IPS-15b (cell line): ENCODE results near the gene KRTAP10-10.

ENCODE experiments used
- H3K27me3 ChIP-seq: one replicate; pipeline ENCODE4 v1.6.1; 2013; ENCODE audit warnings: low read length; ENCODE audit not compliant: control insufficient read depth, insufficient read depth
- H3K36me3 ChIP-seq: one replicate; pipeline ENCODE4 v1.6.1; 2013; ENCODE audit warnings: low read length; ENCODE audit not compliant: control insufficient read depth, insufficient read depth
- H3K4me1 ChIP-seq: one replicate; pipeline ENCODE4 v1.6.1; 2013; ENCODE audit warnings: mild to moderate bottlenecking, low read length; ENCODE audit not compliant: control insufficient read depth, insufficient read depth
- H3K4me3 ChIP-seq: one replicate; pipeline ENCODE4 v1.5.1; 2013; ENCODE audit warnings: low read depth, low read length
- H3K9ac ChIP-seq: one replicate; pipeline ENCODE4 v1.6.1; 2013; ENCODE audit warnings: low read depth, mild to moderate bottlenecking, low read length
- H3K9me3 ChIP-seq: one replicate; pipeline ENCODE4 v1.6.1; 2013; ENCODE audit warnings: mild to moderate bottlenecking, low read length; ENCODE audit not compliant: control insufficient read depth, insufficient read depth

KRTAP10-10 gene

GRCh38 chr21:44648557-44649311 is 11.6 kb downstream of the KRTAP10-10 start:
- no peaks in the 10 kb centered on the region for H3K36me3 ChIP-seq
- H3K9me3 ChIP-seq, result no peaks in the 10 kb centered on the region
- no peak overlapping the region for H3K4me3 ChIP-seq
- no peak overlapping the region for H3K9ac ChIP-seq
- H3K27me3 ChIP-seq, result no peaks in the 10 kb centered on the region
- H3K4me1 ChIP-seq, result no peaks in the 10 kb centered on the region

DNA sequence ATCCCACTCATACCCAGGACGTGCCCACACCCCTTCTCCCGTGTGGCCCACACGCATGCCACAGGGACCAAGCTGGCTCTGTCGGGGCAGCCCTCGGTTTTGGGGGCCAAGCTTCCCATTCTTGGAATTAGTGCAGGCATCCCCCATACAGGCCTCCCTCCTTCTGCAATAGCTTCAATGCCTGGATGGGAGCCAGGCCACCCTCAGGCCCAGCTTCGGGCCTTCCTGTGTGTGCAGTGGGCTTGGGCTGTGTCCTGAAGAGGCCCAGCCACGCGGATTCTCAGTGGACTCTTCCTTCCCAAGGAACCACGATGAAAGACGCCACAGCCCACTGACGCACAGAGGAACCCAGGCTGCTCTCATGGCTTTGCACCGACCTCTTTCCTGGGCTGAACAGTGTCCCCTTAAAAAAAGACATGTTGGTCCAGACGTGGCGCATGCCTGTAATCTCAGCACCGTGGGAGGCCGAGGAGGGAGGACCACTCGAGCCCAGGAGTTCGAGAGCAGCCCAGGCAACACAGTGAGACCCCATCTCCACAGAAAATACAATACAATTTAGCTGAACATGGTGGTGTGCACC is 12.5 kb downstream of the KRTAP10-10 start:
- Histone ChIP-seq H3K4me3 (no peak overlapping the region), H3K36me3 (no peaks in the 10 kb centered on the region), H3K27me3 (no peaks in the 10 kb centered on the region), H3K4me1 (no peaks in the 10 kb centered on the region), H3K9ac (no peak overlapping the region), H3K9me3 (no peaks in the 10 kb centered on the region)

DNA sequence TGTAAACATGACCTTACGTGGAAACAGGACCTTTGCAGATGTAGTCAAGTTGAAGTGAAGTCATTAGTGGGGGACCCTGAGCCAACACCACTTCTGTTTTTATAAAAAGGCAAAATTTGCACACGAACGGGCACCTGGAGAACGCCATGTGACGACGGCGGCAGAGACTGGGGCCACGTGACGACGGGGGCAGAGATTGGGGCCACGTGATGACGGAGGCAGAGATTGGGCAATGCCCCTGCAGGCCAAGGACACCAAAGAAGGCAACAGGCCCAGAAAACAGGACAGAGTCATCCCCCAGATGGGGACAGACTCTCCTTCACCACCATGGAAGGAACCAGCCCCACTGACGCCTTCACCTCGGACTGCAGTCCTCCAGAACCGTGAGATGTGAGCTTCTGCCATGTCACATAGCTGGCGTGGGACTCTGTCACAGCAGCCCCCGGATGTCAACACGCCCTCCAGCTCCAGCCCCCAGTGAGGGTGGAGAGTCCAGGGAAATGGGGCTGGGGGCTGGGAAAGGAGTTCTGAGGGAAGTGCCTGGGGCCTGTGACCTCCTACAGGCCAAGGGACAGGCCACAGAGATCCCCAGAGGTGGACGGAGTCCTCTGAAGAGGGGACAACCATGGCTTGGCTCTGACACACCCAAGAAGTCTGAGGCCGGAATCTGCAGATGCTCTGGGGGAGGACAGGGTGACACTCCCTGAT is 13.3 kb downstream of the KRTAP10-10 start:
- H3K4me1 ChIP-seq, result no peaks in the 10 kb centered on the region
- no peak overlapping the region for H3K4me3 ChIP-seq
- H3K9ac ChIP-seq, result no peak overlapping the region
- H3K36me3 ChIP-seq, result no peaks in the 10 kb centered on the region
- no peaks in the 10 kb centered on the region for H3K27me3 ChIP-seq
- H3K9me3 ChIP-seq, result no peaks in the 10 kb centered on the region

DNA sequence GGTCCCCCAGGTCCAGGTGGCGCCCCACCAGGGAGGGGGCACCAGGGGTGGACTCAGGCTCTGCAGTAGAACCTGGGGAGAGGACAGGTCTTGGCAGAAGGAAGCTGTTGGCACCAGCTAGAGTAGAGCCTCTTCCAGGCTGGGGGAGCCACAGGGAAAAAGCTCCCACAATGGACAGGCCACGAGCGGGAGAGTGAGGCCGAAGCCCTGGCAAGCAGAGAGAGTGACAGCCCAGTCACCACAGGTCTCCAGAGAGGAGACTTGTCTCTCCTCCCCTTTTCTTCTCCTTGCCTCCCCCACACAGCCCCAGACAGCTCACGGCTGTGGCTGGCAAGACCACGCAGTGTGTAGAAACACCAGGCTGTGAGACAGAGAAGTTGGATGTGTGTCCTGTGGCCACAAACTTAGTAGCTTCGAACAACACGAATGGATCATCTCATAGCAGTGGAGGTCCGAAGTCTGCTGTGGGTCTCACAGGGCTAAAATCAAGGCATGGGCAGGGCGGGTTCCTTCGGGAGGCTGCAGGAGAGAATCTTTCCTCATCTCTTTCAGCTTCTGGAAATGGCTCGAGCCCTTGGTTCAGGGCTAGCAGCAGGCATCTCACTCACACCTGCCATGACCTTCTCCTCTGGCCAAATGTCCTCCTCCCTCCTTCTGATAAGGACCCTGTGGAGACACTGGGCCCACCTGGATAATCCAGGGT is 14.0 kb downstream of the KRTAP10-10 start:
- Histone ChIP-seq H3K4me1 (no peaks in the 10 kb centered on the region), H3K9me3 (no peaks in the 10 kb centered on the region), H3K4me3 (no peak overlapping the region), H3K9ac (no peak overlapping the region), H3K27me3 (no peaks in the 10 kb centered on the region), H3K36me3 (no peaks in the 10 kb centered on the region)

DNA sequence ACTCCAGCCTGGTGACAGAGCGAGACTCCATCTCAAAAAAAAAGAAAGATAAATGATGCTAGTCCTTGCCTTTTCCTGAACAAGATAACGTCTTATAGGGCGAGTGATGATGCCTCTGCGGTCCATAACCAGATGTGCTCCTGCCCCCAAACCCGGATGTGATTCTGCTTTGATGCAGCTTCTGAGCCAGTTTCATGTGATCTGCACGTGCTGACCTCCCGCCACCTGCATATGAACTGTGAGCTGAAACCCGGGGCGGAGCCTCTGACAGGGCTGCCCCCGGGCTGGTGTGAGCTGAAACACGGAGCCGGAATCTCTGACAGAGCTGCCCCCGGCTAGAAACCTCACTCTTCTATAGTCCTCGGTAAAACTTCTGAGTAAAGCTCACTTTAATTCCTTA is 16.0 kb downstream of the KRTAP10-10 start:
- H3K36me3 ChIP-seq, result no peaks in the 10 kb centered on the region
- H3K27me3 ChIP-seq, result no peaks in the 10 kb centered on the region
- no peaks in the 10 kb centered on the region for H3K9me3 ChIP-seq
- H3K9ac ChIP-seq, result no peak overlapping the region
- H3K4me3 ChIP-seq, result no peak overlapping the region
- H3K4me1 ChIP-seq, result no peaks in the 10 kb centered on the region

DNA sequence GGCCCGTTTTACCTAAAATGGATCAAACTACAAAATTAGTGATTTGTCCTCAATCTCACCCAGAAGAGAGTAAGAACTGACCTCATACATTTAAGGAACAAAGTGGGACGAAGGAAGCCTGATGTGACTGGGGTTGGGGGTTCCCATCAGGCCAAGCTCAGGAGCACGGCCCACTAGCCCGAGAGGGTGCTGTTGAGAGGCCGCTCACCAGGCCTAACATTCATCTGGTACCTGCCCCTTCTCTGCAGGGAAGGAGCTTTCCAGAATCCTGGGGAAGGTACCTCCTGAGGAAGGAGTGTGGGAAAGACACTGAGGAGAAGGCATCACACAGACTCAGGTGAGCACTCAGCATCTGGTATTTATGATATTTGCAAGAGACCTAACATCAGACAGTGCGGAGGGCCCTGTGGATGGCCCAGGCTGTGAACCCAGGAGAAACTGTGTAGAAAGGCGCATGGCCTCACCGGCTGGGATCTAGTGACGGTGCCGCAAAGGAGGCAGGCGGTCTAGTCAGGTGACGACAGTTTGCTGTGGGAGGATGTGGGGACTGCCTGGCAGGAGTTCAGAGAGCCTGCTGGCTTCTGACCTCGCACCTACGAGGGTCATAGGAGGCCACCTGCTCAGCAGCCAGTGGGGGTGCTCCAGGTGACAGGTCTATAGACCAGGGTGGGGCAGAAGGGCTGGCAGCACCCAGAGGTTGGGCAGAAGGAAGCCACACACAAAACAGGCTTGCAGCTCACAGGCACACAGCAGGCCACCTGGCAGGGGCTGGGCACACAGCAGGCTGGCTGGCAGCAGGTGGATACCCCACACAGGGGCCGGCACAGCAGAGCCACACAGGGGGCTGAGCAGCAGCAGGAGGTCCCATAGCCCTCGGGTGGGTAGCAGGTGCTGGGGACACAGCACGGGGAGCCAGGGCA is 16.8 kb downstream of the KRTAP10-10 start:
- H3K9ac ChIP-seq, result no peak overlapping the region
- H3K9me3 ChIP-seq, result no peaks in the 10 kb centered on the region
- H3K36me3 ChIP-seq, result no peaks in the 10 kb centered on the region
- no peak overlapping the region for H3K4me3 ChIP-seq
- H3K27me3 ChIP-seq, result no peaks in the 10 kb centered on the region
- peaks cover under 1% of the 10 kb centered on the region for H3K4me1 ChIP-seq

DNA sequence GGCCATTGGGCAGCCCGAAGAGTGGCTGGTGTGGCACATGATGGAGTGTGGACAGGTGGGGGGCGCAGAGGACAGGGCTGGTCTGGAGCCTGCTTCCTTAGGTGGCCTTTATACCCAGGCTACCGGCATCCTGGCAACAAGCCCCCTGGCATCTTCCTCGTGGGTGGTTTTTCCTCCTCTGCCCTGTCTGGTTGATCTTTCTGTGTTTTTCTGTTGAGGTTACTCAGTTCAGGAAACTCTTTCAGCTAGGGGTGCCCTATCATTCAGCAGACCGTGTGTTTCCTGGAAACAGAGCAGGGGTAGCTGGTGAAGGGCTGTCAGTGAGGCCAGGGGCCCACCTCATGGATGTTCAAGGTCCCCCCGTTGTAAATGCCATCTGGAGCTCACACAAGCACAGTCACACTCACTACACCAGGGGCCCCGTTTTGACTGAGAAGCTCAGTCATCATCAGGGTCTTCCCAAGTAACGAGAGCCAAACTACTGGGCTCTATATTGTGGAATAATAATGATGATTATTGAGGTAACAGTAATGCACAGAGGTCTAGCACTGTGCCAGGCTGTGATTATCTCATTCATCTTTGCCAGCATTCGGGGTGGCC is 17.5 kb downstream of the KRTAP10-10 start, which contains the start of gene KRTAP12-4:
KRTAP12-4 (minus strand) TSS at position 84 of the 600 bp plus-strand sequence; CDS start at position 39, 45 bp downstream.
- peaks cover 7% of the 10 kb centered on the region for H3K4me1 ChIP-seq
- H3K9me3 ChIP-seq, result no peaks in the 10 kb centered on the region
- H3K4me3 ChIP-seq, result no peak within 1 kb of the TSS
- no peaks in the 10 kb centered on the region for H3K36me3 ChIP-seq
- H3K9ac ChIP-seq, result no peak within 1 kb of the TSS
- H3K27me3 ChIP-seq, result no peaks in the 10 kb centered on the region

DNA sequence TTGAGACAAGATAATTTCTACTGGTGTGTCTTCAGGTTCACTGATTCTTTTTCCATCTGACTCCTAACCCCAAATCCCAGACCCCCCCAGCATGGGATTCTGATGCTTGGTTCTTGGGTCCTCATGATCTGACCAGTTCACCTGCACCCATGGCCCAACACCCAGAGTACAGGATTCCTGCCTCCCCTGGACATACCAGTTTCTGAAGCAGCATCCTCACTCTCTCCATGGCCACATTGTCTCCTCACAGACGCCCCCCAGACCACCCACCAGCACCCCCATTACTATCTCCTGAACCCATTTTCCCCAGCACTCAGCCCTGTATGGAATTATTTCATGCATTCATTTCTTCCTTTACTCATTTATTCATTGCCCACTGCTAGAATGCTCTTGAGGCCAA is 19.7 kb downstream of the KRTAP10-10 start:
- peaks cover 16% of the 10 kb centered on the region for H3K4me1 ChIP-seq
- no peak overlapping the region for H3K9ac ChIP-seq
- H3K36me3 ChIP-seq, result no peaks in the 10 kb centered on the region
- H3K4me3 ChIP-seq, result no peak overlapping the region
- no peaks in the 10 kb centered on the region for H3K27me3 ChIP-seq
- H3K9me3 ChIP-seq, result no peaks in the 10 kb centered on the region

DNA sequence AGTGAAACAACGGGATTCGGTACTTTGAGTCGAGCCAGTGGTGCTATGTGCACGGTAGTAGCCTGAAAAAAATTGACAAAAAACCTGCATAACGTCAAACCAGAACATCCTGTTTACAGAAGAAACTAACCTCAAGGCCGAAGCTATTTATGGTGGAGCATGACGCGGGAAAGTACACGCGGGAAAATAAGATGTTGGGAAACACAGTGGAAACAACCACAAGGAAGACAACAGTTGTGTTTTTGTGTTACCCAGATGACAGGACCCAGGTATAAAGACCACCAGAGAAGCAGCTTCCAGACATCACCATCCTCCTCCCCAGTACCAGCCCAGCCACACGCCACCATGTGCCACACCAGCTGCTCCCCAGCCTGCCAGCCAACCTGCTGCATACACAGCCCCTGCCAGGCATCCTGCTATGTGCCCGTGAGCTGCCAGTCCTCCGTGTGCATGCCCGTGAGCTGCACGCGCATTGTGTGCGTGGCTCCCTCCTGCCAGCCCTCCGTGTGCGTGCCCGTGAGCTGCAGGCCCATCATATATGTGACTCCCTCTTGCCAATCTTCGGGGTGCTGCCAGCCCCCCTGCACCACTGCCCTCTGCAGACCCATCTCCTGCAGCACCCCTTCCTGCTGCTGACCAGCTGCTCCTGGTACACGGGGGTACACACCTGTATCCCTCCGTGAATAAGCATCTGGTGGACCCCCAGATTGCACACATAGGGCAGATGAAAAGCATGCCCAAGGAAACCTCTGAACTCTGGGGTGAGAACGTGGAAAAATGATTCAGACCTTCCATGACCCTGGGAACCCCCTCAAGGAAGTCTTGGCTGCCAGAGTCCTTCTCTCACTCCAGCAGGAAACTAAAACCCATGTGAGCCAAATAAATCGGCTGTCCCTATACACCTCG is 20.7 kb downstream of the KRTAP10-10 start, which contains the start of gene KRTAP12-3:
KRTAP12-3 (plus strand) TSS at position 298 of the 906 bp plus-strand sequence; CDS start at position 346, 48 bp downstream.
- no peak within 1 kb of the TSS for H3K4me3 ChIP-seq
- H3K36me3 ChIP-seq, result no peaks in the 10 kb centered on the region
- H3K9ac ChIP-seq, result no peak within 1 kb of the TSS
- H3K9me3 ChIP-seq, result no peaks in the 10 kb centered on the region
- no peaks in the 10 kb centered on the region for H3K27me3 ChIP-seq
- H3K4me1 ChIP-seq, result peaks cover 16% of the 10 kb centered on the region

GRCh38 chr21:44658541-44658910 is 21.4 kb downstream of the KRTAP10-10 start:
- Histone ChIP-seq H3K4me1 (peaks cover 16% of the 10 kb centered on the region), H3K9me3 (no peaks in the 10 kb centered on the region), H3K9ac (no peak overlapping the region), H3K27me3 (no peaks in the 10 kb centered on the region), H3K4me3 (no peak overlapping the region), H3K36me3 (no peaks in the 10 kb centered on the region)
